IMR-90 (cell line): Measurements from ENCODE around the gene VBP1. TPM values are rescaled to one million over a fixed set of nuclear protein-coding genes. Genes with fewer than 3 reads are reported as not detected.

Experiments used
- ATAC-seq: fragments of 200-7000 bp; cut with Tn5 transposase; 2 replicates; pipeline ENCODE4 v1.9.1; 2020; ENCODE audit warnings: low read depth, mild to moderate bottlenecking, moderate library complexity
- BruUV-seq: library from RNA; stranded (reverse); fragments of 400-500 nt; replicated peaks from 2 replicates; lab custom pipeline; 2021; lab: Mats Ljungman, UMichigan
- CTCF ChIA-PET: fragments of 300-600 bp; formaldehyde crosslinking; extraction: SDS; loops from one replicate; lab custom pipeline; 2021; ENCODE audit warnings: antibody characterized with exemption; lab: Yijun Ruan, JAX
- POLR2A ChIA-PET: fragments of 300-600 bp; sonication (Branson Sonifier 250); formaldehyde crosslinking; loops from one replicate; lab custom pipeline; 2022; ENCODE audit warnings: antibody characterized with exemption; ENCODE audit not compliant: unreplicated experiment; lab: Charles Lee
- DNase-seq: peaks from one replicate; pipeline ENCODE4 v3.0.0; 2013
- H2AFZ ChIP-seq: replicated peaks from 2 replicates; pipeline ENCODE3; 2013; ENCODE audit warnings: low read length, mild to moderate bottlenecking; ENCODE audit not compliant: poor library complexity
- H2AK5ac ChIP-seq: 2 replicates; pipeline ENCODE4 v1.6.1; 2013; ENCODE audit warnings: low read depth, low read length, inconsistent platforms
- H2AK9ac ChIP-seq: replicated peaks from 2 replicates; pipeline ENCODE3; 2013; ENCODE audit warnings: mild to moderate bottlenecking, low read depth, low read length, moderate library complexity; ENCODE audit not compliant: poor library complexity
- H2BK120ac ChIP-seq: 2 replicates; pipeline ENCODE4 v1.6.1; 2013; ENCODE audit warnings: low read depth, low read length, inconsistent platforms
- H2BK15ac ChIP-seq: 3 replicates; pipeline ENCODE4 v1.6.1; 2013; ENCODE audit warnings: low read depth, low read length, inconsistent platforms
- H2BK20ac ChIP-seq: 2 replicates; pipeline ENCODE4 v1.6.1; 2013; ENCODE audit warnings: low read depth, mild to moderate bottlenecking, inconsistent platforms, low read length, moderate library complexity
- H2BK5ac ChIP-seq: 2 replicates; pipeline ENCODE4 v1.6.1; 2013; ENCODE audit warnings: mild to moderate bottlenecking, low read depth, low read length, inconsistent platforms; ENCODE audit not compliant: poor library complexity, severe bottlenecking
- H3K14ac ChIP-seq: replicated peaks from 2 replicates; pipeline ENCODE4 v1.6.1; 2013; ENCODE audit warnings: low read depth, low read length, inconsistent platforms
- H3K18ac ChIP-seq: 2 replicates; pipeline ENCODE4 v1.6.1; 2013; ENCODE audit warnings: low read depth, low read length, control low read depth
- H3K23ac ChIP-seq: 2 replicates; pipeline ENCODE4 v1.6.1; 2013; ENCODE audit warnings: low read depth, low read length, inconsistent platforms
- H3K27ac ChIP-seq: 2 replicates; pipeline ENCODE4 v1.5.1; 2013; ENCODE audit warnings: mild to moderate bottlenecking, control low read depth, low read length; ENCODE audit not compliant: insufficient read depth
- H3K27me3 ChIP-seq: 2 replicates; pipeline ENCODE4 v1.6.1; 2013; ENCODE audit warnings: low read length; ENCODE audit not compliant: control insufficient read depth, insufficient read depth
- H3K36me3 ChIP-seq: 2 replicates; pipeline ENCODE4 v1.6.1; 2013; ENCODE audit warnings: low read length, mixed read lengths; ENCODE audit not compliant: control insufficient read depth, insufficient read depth
- H3K4ac ChIP-seq: 2 replicates; pipeline ENCODE4 v1.6.1; 2013; ENCODE audit warnings: low read depth, low read length, inconsistent platforms
- H3K4me1 ChIP-seq: 2 replicates; pipeline ENCODE4 v1.6.1; 2013; ENCODE audit warnings: low read length, mixed read lengths; ENCODE audit not compliant: control insufficient read depth, insufficient read depth
- H3K4me2 ChIP-seq: 2 replicates; pipeline ENCODE4 v1.6.1; 2013; ENCODE audit warnings: low read depth, mild to moderate bottlenecking, control low read depth, low read length, moderate library complexity
- H3K4me3 ChIP-seq: 2 replicates; pipeline ENCODE4 v1.5.1; 2013; ENCODE audit warnings: low read depth, mild to moderate bottlenecking, control low read depth, low read length, moderate library complexity; ENCODE audit not compliant: insufficient read depth
- H3K56ac ChIP-seq: 2 replicates; pipeline ENCODE4 v1.6.1; 2013; ENCODE audit warnings: low read length, inconsistent platforms; ENCODE audit not compliant: insufficient read depth; ENCODE audit errors: extremely low read depth
- H3K79me1 ChIP-seq, 2 experiments: 2 replicates each; pipeline ENCODE4 v1.6.1; 2013; ENCODE audit warnings: low read length in 2 of 2, inconsistent platforms in 1 of 2, low read depth in 1 of 2
- H3K9ac ChIP-seq: 2 replicates; pipeline ENCODE4 v1.6.1; 2013; ENCODE audit warnings: low read depth, low read length, control low read depth
- H3K9me1 ChIP-seq: 2 replicates; pipeline ENCODE4 v1.6.1; 2013; ENCODE audit warnings: low read length, inconsistent platforms; ENCODE audit not compliant: insufficient read depth
- H3K9me3 ChIP-seq: 2 replicates; pipeline ENCODE4 v1.6.1; 2013; ENCODE audit warnings: low read length; ENCODE audit not compliant: control insufficient read depth, insufficient read depth
- H4K20me1 ChIP-seq: 2 replicates; pipeline ENCODE4 v1.6.1; 2013; ENCODE audit warnings: low read length, inconsistent platforms; ENCODE audit not compliant: insufficient read depth
- H4K5ac ChIP-seq: 2 replicates; pipeline ENCODE4 v1.6.1; 2013; ENCODE audit warnings: mild to moderate bottlenecking, low read depth, low read length, control low read depth
- H4K8ac ChIP-seq, 2 experiments: 2 replicates each; pipeline ENCODE4 v1.6.1; 2013; ENCODE audit warnings: low read depth in 2 of 2, low read length in 2 of 2, control low read depth in 1 of 2, inconsistent platforms in 1 of 2
- H4K91ac ChIP-seq: 2 replicates; pipeline ENCODE4 v1.6.1; 2013; ENCODE audit warnings: low read depth, low read length, inconsistent platforms; ENCODE audit not compliant: insufficient read depth
- CEBPB ChIP-seq: IDR thresholded peaks from 2 replicates; pipeline ENCODE4 v1.6.1; 2012; ENCODE audit warnings: low read depth, low read length, improper control_type of control experiment
- CHD1 ChIP-seq: IDR thresholded peaks from 2 replicates; pipeline ENCODE4 v1.6.1; 2012; ENCODE audit warnings: low read depth, low read length, improper control_type of control experiment
- CTCF ChIP-seq: conservative IDR thresholded peaks from 2 replicates; pipeline ENCODE4 v1.5.1; 2012; ENCODE audit warnings: mild to moderate bottlenecking, low read depth, low read length, improper control_type of control experiment
- RAD21 ChIP-seq: IDR thresholded peaks from 2 replicates; pipeline ENCODE4 v1.6.1; 2012; ENCODE audit warnings: low read length, improper control_type of control experiment
- WGBS, 2 experiments: methylation state at CpG; one replicate each; pipeline versions ENCODE4 v1.1.5 to v1.1.7; 2013; ENCODE audit warnings: missing lambda C conversion rate in 2 of 2; ENCODE audit not compliant: insufficient read length in 1 of 2; ENCODE audit errors: extremely low coverage in 2 of 2; 5-methylcytosine and 5-hydroxymethylcytosine counted together
- dilution Hi-C: fragments of 300-500 bp; cut with HindIII; formaldehyde crosslinking; loops from one replicate; pipeline ENCODE4 v1.14.3; 2018; ENCODE audit warnings: low sequenced_read_pairs; ENCODE audit not compliant: unreplicated experiment
- in situ Hi-C: fragments of 300-500 bp; cut with MboI; formaldehyde crosslinking; loops from 3 replicates; pipeline ENCODE4 v1.14.3; 2019; ENCODE audit warnings: low sequenced_read_pairs, inconsistent platforms, mixed read lengths
- intact Hi-C: fragments of 100-400 bp; cut with micrococcal nuclease; formaldehyde crosslinking; loops from 2 replicates; pipeline ENCODE4 v1.10.0; 2022
- polyA plus RNA-seq, 3 experiments: library from polyadenylated mRNA; depleted of rRNA; stranded (reverse); fragments of >200 nt; gene quantifications; 2 replicates each; pipeline ENCODE4 v1.2.3, GENCODE V29; 2012; ENCODE audit warnings: low replicate concordance in 1 of 3
- total RNA-seq: library from RNA; depleted of rRNA; stranded (reverse); fragments of >200 nt; gene quantifications from 2 replicates; pipeline ENCODE4 v1.2.3, GENCODE V29; 2012

Gene VBP1
- total and polyA plus RNA-seq, 2 of the 4 experiments (the other 2 are of a cell fraction) = 30.8 to 42.3 TPM

GRCh38 chrX:155225774-155226173, 9.5 kb downstream of the VBP1 start:
- dilution Hi-C loops = no loop called here
- POLR2A ChIA-PET = interaction anchor here (0.6 kb wide), 1 partner anchor 48 kb away, joined by 3 read pairs; no protein-coding TSS in a partner anchor
- CTCF ChIA-PET = interaction anchor here (1.4 kb wide), 1 partner anchor 8 kb away, joined by 5 read pairs; no protein-coding TSS in a partner anchor

More at GRCh38 chrX:155225774-155226173, 9.5 kb downstream of the VBP1 start:
- H3K36me3 ChIP-seq = peaks cover 7% of the 10 kb centered on the region
- H3K4me2 ChIP-seq = no peak overlapping the region
- no peaks in the 10 kb centered on the region for H3K27me3 ChIP-seq
- 0 out of 2 replicates have a peak, but pooled peaks cover 1% of the 10 kb centered on the region for H3K4me1 ChIP-seq
- peaks cover 0 to 3% of the 10 kb centered on the region in 2 experiments; a peak in 2 of 4 replicates for H3K79me1 ChIP-seq
- no peak overlapping the region for H4K5ac ChIP-seq
- intact Hi-C loops = no loop called here
- no peak overlapping the region for H2BK15ac ChIP-seq
- no peak overlapping the region for H2BK20ac ChIP-seq
- no peak overlapping the region for H3K14ac ChIP-seq
- H3K23ac ChIP-seq = no peak overlapping the region
- WGBS, 2 experiments = no CpG with 5 or more reads among the region's 3 CpGs
- DNase-seq (no peak), ATAC-seq (no peak)
- H3K4ac ChIP-seq = no peak overlapping the region
- no peaks in the 10 kb centered on the region for H3K9me3 ChIP-seq
- no peak overlapping the region for H2AK9ac ChIP-seq
- TF ChIP-seq CHD1 (no peak), CTCF (no peak), CEBPB (peak; percentile 59; the same call in 1 of the 2 replicates), RAD21 (no peak)
- no peak overlapping the region for H3K4me3 ChIP-seq
- no peak overlapping the region for H3K56ac ChIP-seq
- no peak overlapping the region for H3K9ac ChIP-seq
- no peak overlapping the region for H4K91ac ChIP-seq
- in situ Hi-C loops = no loop called here
- no peaks in the 10 kb centered on the region for H3K9me1 ChIP-seq
- no peak overlapping the region for H2AFZ ChIP-seq
- H4K20me1 ChIP-seq = no peaks in the 10 kb centered on the region
- no peak overlapping the region for H3K27ac ChIP-seq
- H3K18ac ChIP-seq = no peak overlapping the region
- no peak overlapping the region for H2BK120ac ChIP-seq
- H2AK5ac ChIP-seq = no peak overlapping the region
- H4K8ac ChIP-seq = no peak overlapping the region
- no TSS peak for BruUV-seq
- no peak overlapping the region for H2BK5ac ChIP-seq
